Right lobe of liver (tissue), 6 donors: Measurements from ENCODE around the gene LIMK2. TPM values are rescaled to one million over a fixed set of nuclear protein-coding genes. Genes with fewer than 3 reads are reported as not detected.

Experiments used
- ATAC-seq, 4 donors: fragments of 200-7000 bp; cut with Tn5 transposase; one replicate each; pipeline ENCODE4 v1.9.1; 2020; ENCODE audit warnings: mild to moderate bottlenecking in 4 of 4, moderate library complexity in 4 of 4
- DNase-seq, 3 donors: peaks; one replicate each; pipeline ENCODE4 v3.0.0-alpha.2; 2020
- H3K27ac ChIP-seq, 3 donors: fragments of 200-600 bp; one replicate each; pipeline ENCODE4 v1.8.0; 2022
- H3K27me3 ChIP-seq, 2 donors: fragments of 200-600 bp; one replicate each; pipeline ENCODE4 v1.8.0; 2022
- H3K36me3 ChIP-seq, 4 donors: fragments of 200-600 bp; sonication (generic) in 1 of 4; one replicate each; pipeline versions ENCODE4 v1.5.1 to v1.8.0; 2017 to 2022; ENCODE audit warnings: control low read depth in 1 of 4
- H3K4me1 ChIP-seq, 4 donors: fragments of 200-600 bp; sonication (generic) in 1 of 4; one replicate each; pipeline versions ENCODE4 v1.5.1 to v1.8.0; 2017 to 2022; ENCODE audit warnings: control low read depth in 1 of 4
- H3K4me3 ChIP-seq, 3 donors: fragments of 200-600 bp; one replicate each; pipeline ENCODE4 v1.8.0; 2022
- H3K9me3 ChIP-seq, 4 donors: fragments of 200-600 bp; sonication (generic) in 1 of 4; one replicate each; pipeline versions ENCODE4 v1.5.1 to v1.8.0; 2017 to 2022; ENCODE audit warnings: control low read depth in 1 of 4
- CTCF ChIP-seq, 4 donors: fragments of 200-600 bp in 3 of 4; fragments of 450-650 bp in 1 of 4; IDR thresholded peaks; one replicate each; pipeline versions ENCODE4 v1.5.1 to v1.8.0; 2016 to 2022; ENCODE audit warnings: antibody characterized with exemption in 4 of 4, mild to moderate bottlenecking in 2 of 4
- POLR2A ChIP-seq: fragments of 450-650 bp; IDR thresholded peaks from one replicate; pipeline ENCODE4 v1.6.1; 2017; ENCODE audit warnings: antibody characterized with exemption, mild to moderate bottlenecking
- WGBS: methylation state at CpG from one replicate; pipeline ENCODE4 v1.1.6; 2018; ENCODE audit warnings: low coverage, low lambda C conversion rate; ENCODE audit not compliant: insufficient coverage; ENCODE audit errors: missing lambda C conversion rate; 5-methylcytosine and 5-hydroxymethylcytosine counted together
- intact Hi-C, 2 donors: fragments of 100-400 bp; cut with DNase I; formaldehyde crosslinking; loops; one replicate each; pipeline versions ENCODE4 v1.11.2 to v1.14.1; 2022
- total RNA-seq, 6 experiments: library from RNA; depleted of rRNA in 2 of 6; stranded (reverse); fragments of >200 nt in 2 of 6; fragmentation: NEBNext Ultra II Directional in 3 of 6; extraction: Animal tissue kit (Norgen Biotek cat#: 25700) in 3 of 6; gene quantifications; one replicate each; pipeline versions ENCODE4 v1.1.0 to v1.2.4, GENCODE V29; 2016 to 2023
- donor health status: DM: no; HTN: yes; CAD: no.
- donor health status: DM: no; HTN: no; CAD: no.
- donor health status: DM: no; HTN: no; CAD: no.
- donor health status: DM: no; HTN: yes; CAD: no.
- donor health status: DM: no; HTN: yes; CAD: no.

LIMK2 gene
- total RNA-seq, 6 experiments from 2014 or later = 6.3 to 47.9 (median 19.6) TPM

GRCh38 chr22:31321421-31321820 lies 109.3 kb downstream of the LIMK2 start:
- 100% methylated on average over 1 of the region's 4 CpGs for WGBS
- H3K9me3 ChIP-seq = no peaks in the 10 kb centered on the region
- H3K27ac ChIP-seq = no peak overlapping the region
- ATAC-seq = no peak
- no peak overlapping the region for H3K4me3 ChIP-seq
- H3K36me3 ChIP-seq = peaks cover 0 to 10% (median 0%) of the 10 kb centered on the region in 4 donors
- no peak for DNase-seq
- no peaks in the 10 kb centered on the region for H3K27me3 ChIP-seq
- TF ChIP-seq POLR2A = no peak
- TF ChIP-seq CTCF (IDR thresholded peaks at IDR 0.05) = no peak
- H3K4me1 ChIP-seq = no peaks in the 10 kb centered on the region
- intact Hi-C loops = no loop called here

- H3K27ac ChIP-seq = no peak overlapping the region
- no peak overlapping the region for H3K4me3 ChIP-seq
- DNase-seq (no peak), ATAC-seq (no peak)
- H3K36me3 ChIP-seq = peaks cover 0 to 26% (median 2%) of the 10 kb centered on the region in 4 donors
- no peaks in the 10 kb centered on the region for H3K4me1 ChIP-seq
- WGBS = 91% methylated on average over 4 of the region's 8 CpGs
- TF ChIP-seq POLR2A (no peak), CTCF (IDR thresholded peaks at IDR 0.05) (no peak)
- intact Hi-C loops = no loop called here
- no peaks in the 10 kb centered on the region for H3K27me3 ChIP-seq
- H3K9me3 ChIP-seq = no peaks in the 10 kb centered on the region
Observed at GRCh38 chr22:31323578-31324550, 111.8 kb downstream of the LIMK2 start.

GRCh38 chr22:31326877-31327276 lies 114.8 kb downstream of the LIMK2 start:
- Histone ChIP-seq H3K9me3 (no peaks in the 10 kb centered on the region), H3K4me1 (no peaks in the 10 kb centered on the region), H3K27me3 (no peaks in the 10 kb centered on the region), H3K4me3 (no peak overlapping the region), H3K36me3 (peaks cover 0 to 35% (median 6%) of the 10 kb centered on the region in 4 donors), H3K27ac (no peak overlapping the region)
- intact Hi-C loops = no loop called here
- DNase-seq (no peak), ATAC-seq (no peak)
- TF ChIP-seq POLR2A (no peak), CTCF (IDR thresholded peaks at IDR 0.05) (no peak)
- WGBS = 89% methylated on average over 3 of the region's 9 CpGs

GRCh38 chr22:31327806-31328543 lies 115.9 kb downstream of the LIMK2 start:
- H3K36me3 ChIP-seq = peaks cover 0 to 46% (median 10%) of the 10 kb centered on the region in 4 donors
- DNase-seq (no peak), ATAC-seq (no peak)
- H3K4me3 ChIP-seq = no peak overlapping the region
- WGBS = 100% methylated on average over 2 of the region's 9 CpGs
- no peak overlapping the region for H3K27ac ChIP-seq
- no peaks in the 10 kb centered on the region for H3K27me3 ChIP-seq
- H3K4me1 ChIP-seq = no peaks in the 10 kb centered on the region
- H3K9me3 ChIP-seq = no peaks in the 10 kb centered on the region
- intact Hi-C loops = no loop called here
- TF ChIP-seq POLR2A (no peak), CTCF (IDR thresholded peaks at IDR 0.05) (no peak)
